HG03558 (cell line): ENCODE data around the gene PLA2G2C.
"Not testable (repeated sequence)": the region's sequence is repeated elsewhere in the genome, so short reads cannot be mapped to it uniquely, and the experiment has no call there.

ENCODE experiments used
- ATAC-seq: cut with Tn5 transposase; IDR thresholded peaks from one replicate; pipeline ENCODE4 v1.9.1; 2021; ENCODE audit warnings: moderate number of reproducible peaks; ENCODE audit not compliant: unreplicated experiment; ENCODE audit errors: extremely low read depth

Gene PLA2G2C

GRCh38 chr1:20139776-20140612 is 46.3 kb downstream of the PLA2G2C start:
- no peak for ATAC-seq

- ATAC-seq, result no peak
Measured at GRCh38 chr1:20138961-20139550, 47.3 kb downstream of the PLA2G2C start, which contains the start of gene PLA2G2F. PLA2G2F (plus strand) TSS chr1:20139323; CDS start chr1:20139428, 105 bp downstream.

DNA sequence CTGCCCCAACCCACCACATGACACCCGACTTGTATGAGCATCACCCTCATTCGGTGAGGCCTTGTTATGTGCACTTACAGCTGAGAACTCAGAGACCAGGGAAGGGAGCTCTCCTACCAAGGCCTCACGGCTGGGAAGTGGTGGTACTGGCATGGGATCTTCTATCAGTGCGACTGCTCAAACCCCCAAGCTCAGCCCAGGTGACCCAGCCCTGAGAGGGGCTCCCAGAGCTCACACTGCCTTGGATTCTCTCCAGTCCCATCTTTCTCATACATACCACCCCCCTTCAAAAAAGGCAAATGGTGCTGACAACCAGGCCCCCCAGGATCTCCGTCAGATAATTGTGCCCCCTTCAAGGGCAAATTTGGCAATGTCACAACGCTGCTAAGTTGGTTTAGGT is 48.0 kb downstream of the PLA2G2C start:
- no peak for ATAC-seq

DNA sequence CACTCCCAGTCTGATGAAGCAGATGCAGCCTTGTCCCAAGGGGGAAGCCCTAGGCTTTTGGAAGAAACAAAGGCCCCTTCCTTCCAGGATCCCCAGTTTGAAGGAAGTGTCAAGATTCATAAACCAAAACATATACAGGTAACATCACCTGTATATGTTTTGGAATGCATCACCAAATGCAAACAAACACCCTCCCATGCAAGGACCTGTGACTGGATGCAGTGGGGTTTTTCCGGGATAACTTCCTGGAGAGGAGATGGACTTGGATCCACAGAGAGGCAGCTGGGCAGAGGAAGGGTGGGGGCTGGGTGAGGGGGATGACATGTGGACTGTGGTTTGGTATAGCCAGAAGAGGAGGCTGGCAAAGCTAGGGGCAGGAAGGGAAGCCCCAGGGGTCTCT is 48.7 kb downstream of the PLA2G2C start:
- no peak for ATAC-seq

DNA sequence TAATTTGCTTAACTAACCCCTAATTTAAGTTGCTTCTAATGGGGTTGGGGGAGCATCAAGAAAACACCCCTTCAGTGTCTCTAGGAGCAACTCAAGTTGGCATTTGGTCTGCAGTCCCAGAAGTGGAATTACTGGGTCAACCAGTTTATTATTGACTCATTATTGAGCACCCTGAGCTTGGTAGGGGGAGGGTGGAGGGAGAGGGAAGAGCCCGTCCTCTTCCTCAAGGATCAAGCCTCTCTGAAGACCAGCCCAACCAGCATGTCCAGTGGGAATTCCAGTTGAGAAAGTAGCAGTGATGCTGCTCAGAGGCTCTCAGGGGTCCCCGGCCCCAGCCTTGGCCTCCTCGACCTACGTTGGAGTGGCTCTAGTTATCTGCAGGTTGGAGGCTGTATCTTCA is 49.3 kb downstream of the PLA2G2C start:
- ATAC-seq, result no peak

GRCh38 chr1:20136249-20136648 is 50.1 kb downstream of the PLA2G2C start:
- no peak for ATAC-seq

- no peak for ATAC-seq
Measured at GRCh38 chr1:20134995-20135394, 51.3 kb downstream of the PLA2G2C start.

- not testable (repeated sequence) for ATAC-seq
Measured at GRCh38 chr1:20130518-20130917, 55.8 kb downstream of the PLA2G2C start.

DNA sequence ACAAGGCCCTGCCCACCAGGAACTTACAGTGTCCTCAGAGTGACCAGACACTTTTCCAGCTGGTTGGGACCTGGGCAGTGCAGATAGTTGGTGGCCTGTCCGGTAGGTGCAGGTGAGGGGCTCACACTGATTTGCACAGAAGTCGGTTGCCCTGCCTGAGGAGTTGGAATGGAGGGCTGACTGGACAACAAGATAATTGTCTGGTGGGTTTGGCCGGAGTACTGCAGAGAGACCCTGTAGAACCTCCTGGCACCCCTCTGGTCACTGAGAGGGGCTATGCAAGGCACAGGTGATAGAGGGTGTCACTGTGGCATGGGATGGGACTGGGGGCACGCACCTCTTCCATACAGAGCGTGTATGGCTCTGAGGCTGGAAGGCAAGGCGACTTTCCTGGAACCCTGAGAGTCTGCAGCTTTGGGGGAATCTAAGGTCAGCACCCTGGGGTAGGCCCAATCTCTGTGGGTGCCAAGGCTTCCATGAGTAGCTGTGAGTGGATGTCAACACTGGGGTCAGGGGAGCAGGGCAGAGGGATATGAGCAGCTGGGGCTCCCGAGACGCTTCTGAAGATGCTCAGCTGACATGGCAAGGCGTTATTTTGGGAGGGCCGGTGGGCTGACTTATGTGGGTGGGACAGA is 59.4 kb downstream of the PLA2G2C start:
- no peak for ATAC-seq

- ATAC-seq, result no peak
Measured at GRCh38 chr1:20126041-20126805, 60.1 kb downstream of the PLA2G2C start.

DNA sequence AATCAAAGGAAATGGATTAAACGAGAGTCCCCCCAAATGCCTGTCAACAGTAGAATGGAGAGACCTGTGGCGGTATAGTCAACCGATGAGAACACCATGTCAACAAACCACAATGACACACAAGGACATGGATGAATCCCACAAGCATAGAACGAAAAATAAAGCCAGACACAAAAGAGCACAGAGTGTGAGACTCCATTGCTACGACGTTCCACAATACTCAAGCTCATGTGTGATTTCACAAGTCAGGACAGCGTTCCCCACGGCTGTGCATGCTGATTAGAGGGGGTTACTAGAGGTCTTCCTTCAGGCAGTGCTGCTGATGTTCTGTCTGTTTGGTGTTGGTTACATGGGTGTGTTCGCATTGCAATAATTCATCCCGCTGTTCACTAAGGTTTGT is 61.2 kb downstream of the PLA2G2C start:
- no peak for ATAC-seq

- no peak for ATAC-seq
Measured at GRCh38 chr1:20124456-20125057, 61.8 kb downstream of the PLA2G2C start.

- no peak for ATAC-seq
Measured at GRCh38 chr1:20123722-20124455, 62.4 kb downstream of the PLA2G2C start.

GRCh38 chr1:20120796-20121195 is 65.5 kb downstream of the PLA2G2C start:
- ATAC-seq, result no peak

DNA sequence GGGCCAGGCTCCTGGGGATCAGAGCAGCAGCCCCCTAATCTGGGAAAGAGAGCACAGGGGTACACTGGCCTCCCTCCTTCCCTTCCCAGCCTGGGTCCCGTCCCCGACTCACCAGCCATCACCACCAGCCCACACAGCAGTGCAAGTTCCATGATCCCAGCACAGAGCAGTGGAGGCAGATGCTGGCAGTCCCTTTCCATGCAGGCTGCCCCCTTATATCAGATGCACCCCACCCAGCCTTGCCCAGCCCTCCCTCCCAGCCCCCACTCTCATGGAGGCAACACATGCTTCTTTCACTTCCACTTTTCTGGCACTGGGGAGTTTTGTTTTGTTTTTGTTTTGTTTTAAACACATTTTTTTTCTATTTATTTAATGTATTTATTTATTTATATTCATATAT is 67.0 kb downstream of the PLA2G2C start, which contains the start of gene PLA2G2D:
Gene PLA2G2D, minus strand, starts transcription at position 190 of the 400 bp plus-strand sequence. Its CDS starts 38 bp downstream, at position 152.
- no peak for ATAC-seq

DNA sequence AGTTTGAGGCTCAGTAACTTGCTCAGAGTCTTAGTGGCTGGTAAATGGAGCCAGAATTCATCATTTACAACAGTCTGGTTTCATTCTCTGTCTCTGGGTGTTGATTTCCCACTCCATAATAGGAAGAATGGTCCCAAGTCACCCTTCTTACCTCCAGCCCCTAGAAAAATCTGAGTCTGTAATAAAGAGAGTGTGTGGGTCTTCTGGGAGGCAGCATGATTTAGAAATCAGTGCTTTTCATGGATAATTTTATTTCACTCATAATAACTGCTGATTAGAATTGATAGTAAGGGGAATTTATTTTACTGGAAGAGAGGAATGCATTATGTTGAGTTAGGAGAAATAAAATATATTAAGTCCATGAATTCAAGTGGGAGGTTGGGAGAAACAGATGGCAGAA is 69.1 kb downstream of the PLA2G2C start:
- no peak for ATAC-seq

DNA sequence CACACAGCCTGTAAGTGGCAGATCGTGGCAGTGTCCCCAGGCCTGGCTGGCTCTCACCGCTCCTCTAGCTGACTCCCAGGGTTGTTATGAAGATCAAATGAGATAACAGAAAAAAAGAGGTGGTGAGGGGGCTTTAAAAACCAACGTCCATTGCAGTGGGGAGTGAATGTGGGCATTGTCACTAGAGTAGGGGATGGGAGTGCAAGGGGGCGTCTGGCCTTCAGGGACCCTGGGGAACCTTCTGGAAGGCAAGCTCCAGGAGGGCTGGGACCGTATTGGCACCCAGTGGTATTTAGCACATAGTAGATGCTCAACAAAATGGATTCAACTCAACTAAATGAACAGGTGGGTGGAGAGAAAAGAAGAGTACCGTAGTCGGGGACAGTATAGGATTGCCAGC is 70.4 kb downstream of the PLA2G2C start:
- ATAC-seq, result no peak

DNA sequence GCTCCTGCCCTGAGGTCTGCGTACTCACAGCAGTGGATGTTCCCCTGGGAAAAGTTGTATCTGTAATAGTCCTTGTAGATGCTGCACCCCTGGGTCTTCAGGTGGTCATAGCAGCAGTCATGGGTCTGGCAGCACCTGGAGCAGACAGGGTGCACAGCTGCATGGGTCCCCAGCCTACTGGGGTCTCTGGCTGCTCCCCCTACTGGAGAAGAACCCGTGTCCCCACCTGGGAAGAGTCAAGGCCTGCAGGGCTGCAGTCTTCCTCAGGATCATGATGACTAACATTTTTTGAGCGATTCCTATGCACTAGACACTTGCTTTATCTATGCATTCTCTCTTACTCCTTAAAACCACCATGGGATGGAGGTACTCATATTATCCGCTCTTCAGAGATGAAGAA is 70.8 kb downstream of the PLA2G2C start:
- no peak for ATAC-seq

DNA sequence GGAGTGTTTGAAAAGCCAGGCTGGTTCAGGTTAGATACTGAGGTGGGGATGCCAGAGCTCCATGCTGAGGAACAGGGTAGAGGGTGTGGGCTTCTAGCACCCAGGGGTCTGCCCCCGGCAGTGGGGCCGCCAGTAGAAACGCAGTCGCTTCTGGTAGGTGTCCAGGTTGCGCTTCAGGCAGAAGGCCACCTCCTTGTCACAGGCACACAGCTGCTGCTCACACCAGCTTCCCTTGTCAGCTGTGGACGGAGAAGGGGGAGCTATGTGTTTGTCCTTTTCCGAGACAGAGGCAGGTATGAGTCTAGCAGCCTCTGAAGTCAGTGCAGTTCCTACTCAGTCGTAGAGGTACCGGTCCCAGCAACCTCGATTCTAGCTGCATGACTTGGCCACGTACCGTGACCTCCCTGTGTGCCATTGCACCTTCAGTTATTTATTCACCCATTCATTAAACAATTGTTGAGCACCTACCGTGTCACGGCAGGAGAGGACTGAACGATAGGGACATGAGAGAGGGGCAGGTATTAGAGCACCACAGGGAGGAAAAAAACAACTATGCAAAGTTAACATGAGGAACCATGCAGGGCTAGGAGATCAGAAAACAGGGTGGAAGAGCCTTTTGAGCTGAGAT is 72.2 kb downstream of the PLA2G2C start:
- ATAC-seq, result no peak
